Tibial nerve (tissue), 4 donors: ENCODE data around the gene USP53.

ENCODE experiments used
- CTCF ChIP-seq, 5 experiments: fragments of 200-600 bp in 3 of 5; fragments of 450-650 bp in 2 of 5; sonication (generic) in 3 of 5; IDR thresholded peaks; one replicate each; pipeline ENCODE4 v1.5.1; 2016 to 2019; ENCODE audit warnings: antibody characterized with exemption in 5 of 5, mild to moderate bottlenecking in 3 of 5, moderate library complexity in 2 of 5
- EP300 ChIP-seq, 2 donors: sonication (generic); formaldehyde crosslinking; IDR thresholded peaks; one replicate each; pipeline ENCODE4 v1.6.1; 2017; ENCODE audit warnings: antibody characterized with exemption in 2 of 2, mild to moderate bottlenecking in 1 of 2
- POLR2A ChIP-seq, 2 donors: fragments of 450-650 bp; IDR thresholded peaks; one replicate each; pipeline ENCODE4 v1.6.1; 2017; ENCODE audit warnings: antibody characterized with exemption in 2 of 2, mild to moderate bottlenecking in 2 of 2, moderate library complexity in 2 of 2

- TF ChIP-seq POLR2A (IDR thresholded peaks at IDR 0.05) (no peak), CTCF (IDR thresholded peaks at IDR 0.05) (no peak), EP300 (IDR thresholded peaks at IDR 0.05) (peak in 1 of 2 donors; percentile 13)
Measured at GRCh38 chr4:119244832-119245231, 32.3 kb downstream of the USP53 start.
